HEK293T (cell line): ENCODE data around the gene MPRIP.

ENCODE experiments used
- CTCF ChIA-PET: fragments of 350-600 bp; formaldehyde crosslinking; extraction: SDS; loops from one replicate; lab custom pipeline; 2021; ENCODE audit warnings: antibody characterized with exemption, inconsistent platforms; lab: Yijun Ruan, JAX
- POLR2A ChIA-PET: fragments of 350-600 bp; formaldehyde crosslinking; extraction: SDS; loops from one replicate; lab custom pipeline; 2020; ENCODE audit warnings: antibody characterized with exemption, inconsistent platforms; lab: Yijun Ruan, JAX
- DNase-seq: peaks from one replicate; pipeline ENCODE4 v3.0.0; 2012; ENCODE audit warnings: mixed read lengths; ENCODE audit errors: extremely low spot score
- ARNT ChIP-seq: fragments of 450-650 bp; IDR thresholded peaks from 2 replicates; pipeline ENCODE4 v1.6.1; 2017; ENCODE audit warnings: mild to moderate bottlenecking
- BHLHE40 ChIP-seq: fragments of 450-650 bp; IDR thresholded peaks from 2 replicates; pipeline ENCODE4 v1.6.1; 2016; ENCODE audit warnings: mild to moderate bottlenecking, moderate library complexity, borderline replicate concordance
- CTBP1 ChIP-seq: fragments of 450-650 bp; IDR thresholded peaks from 2 replicates; pipeline ENCODE4 v1.6.1; 2016; ENCODE audit warnings: borderline replicate concordance
- ELF4 ChIP-seq: fragments of 450-650 bp; IDR thresholded peaks from 2 replicates; pipeline ENCODE4 v1.6.1; 2017; ENCODE audit warnings: antibody characterized with exemption
- FOXA1 ChIP-seq: fragments of 450-650 bp; IDR thresholded peaks from 2 replicates; pipeline ENCODE4 v1.6.1; 2016; ENCODE audit warnings: mild to moderate bottlenecking
- FOXK2 ChIP-seq: fragments of 450-650 bp; IDR thresholded peaks from 2 replicates; pipeline ENCODE4 v1.6.1; 2016; ENCODE audit warnings: mild to moderate bottlenecking
- FOXM1 ChIP-seq: fragments of 450-650 bp; IDR thresholded peaks from 2 replicates; pipeline ENCODE4 v1.6.1; 2017; ENCODE audit warnings: mild to moderate bottlenecking, borderline replicate concordance
- HDGF ChIP-seq: fragments of 450-650 bp; IDR thresholded peaks from 2 replicates; pipeline ENCODE4 v1.6.1; 2017; ENCODE audit warnings: antibody characterized with exemption, borderline replicate concordance
- L3MBTL2 ChIP-seq: fragments of 450-650 bp; conservative IDR thresholded peaks from 2 replicates; pipeline ENCODE4 v1.6.1; 2016; ENCODE audit warnings: mild to moderate bottlenecking
- LEF1 ChIP-seq: fragments of 450-650 bp; IDR thresholded peaks from 2 replicates; pipeline ENCODE4 v1.6.1; 2017; ENCODE audit warnings: mild to moderate bottlenecking, borderline replicate concordance
- NFRKB ChIP-seq: fragments of 450-650 bp; IDR thresholded peaks from 2 replicates; pipeline ENCODE4 v1.6.1; 2016; ENCODE audit warnings: mild to moderate bottlenecking, moderate library complexity
- PKNOX1 ChIP-seq: fragments of 450-650 bp; IDR thresholded peaks from 2 replicates; pipeline ENCODE4 v1.6.1; 2016
- SP1 ChIP-seq: fragments of 450-650 bp; IDR thresholded peaks from 2 replicates; pipeline ENCODE4 v1.6.1; 2017
- SUZ12 ChIP-seq: fragments of 450-650 bp; IDR thresholded peaks from 2 replicates; pipeline ENCODE4 v1.6.1; 2016; ENCODE audit warnings: mild to moderate bottlenecking
- TARDBP ChIP-seq: fragments of 450-650 bp; IDR thresholded peaks from 2 replicates; pipeline ENCODE4 v1.6.1; 2016
- ZNF384 ChIP-seq: fragments of 450-650 bp; IDR thresholded peaks from 2 replicates; pipeline ENCODE4 v1.6.1; 2016

Gene MPRIP

DNA sequence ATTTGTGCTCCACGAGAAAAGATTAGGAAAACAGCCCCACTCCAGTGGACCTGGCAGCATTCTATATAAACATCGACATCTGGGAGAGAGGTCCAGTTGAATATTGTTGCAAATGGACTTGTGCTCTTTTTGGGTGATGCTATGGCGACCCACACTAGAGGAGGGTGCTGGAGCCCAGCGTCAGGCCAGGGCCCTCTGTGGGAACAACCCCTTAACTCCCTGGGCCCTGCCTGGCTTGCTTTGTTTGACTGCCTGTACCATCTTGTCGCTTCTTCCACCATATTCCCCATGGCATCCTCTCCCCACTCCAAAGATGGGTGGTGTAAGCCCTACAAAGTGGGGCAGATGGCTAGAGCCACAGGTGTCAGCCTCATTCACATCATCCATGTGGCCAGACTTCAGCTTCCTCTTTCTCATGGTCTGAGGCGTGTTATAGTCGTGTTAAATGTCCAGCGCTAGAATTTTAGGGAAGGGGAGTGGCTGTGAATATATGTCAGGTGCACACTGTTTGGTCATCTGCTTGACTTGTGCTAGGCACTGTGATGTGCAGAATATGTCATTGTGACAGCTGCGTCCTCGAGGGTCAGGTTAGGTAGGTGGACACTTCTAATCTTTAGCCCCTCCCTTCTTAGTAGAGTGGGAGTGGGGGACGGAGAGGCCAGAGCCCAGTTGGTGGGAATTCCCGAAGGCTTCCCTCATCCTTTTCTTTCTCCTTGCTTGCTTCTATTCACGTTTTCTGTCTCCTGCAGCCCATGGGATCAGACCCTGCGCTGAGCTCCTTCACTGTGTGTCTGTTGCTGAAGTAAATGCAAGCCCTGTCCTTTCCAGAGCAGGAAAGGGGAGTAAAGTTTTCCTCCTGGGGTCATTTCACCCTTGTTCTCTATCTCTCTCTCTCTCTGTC is 49.8 kb downstream of the MPRIP start:
- TF ChIP-seq CTBP1 (no peak), HDGF (no peak), FOXK2 (no peak), ELF4 (no peak), SUZ12 (no peak), ZNF384 (no peak), BHLHE40 (no peak), L3MBTL2 (no peak), PKNOX1 (no peak), FOXA1 (no peak), FOXM1 (no peak), LEF1 (no peak), NFRKB (no peak), ARNT (no peak), TARDBP (no peak), SP1 (no peak)
- POLR2A ChIA-PET: no interaction called here
- DNase-seq: no peak
- CTCF ChIA-PET: no interaction called here

- CTCF ChIA-PET: no interaction called here
- POLR2A ChIA-PET: interaction anchor here (1.3 kb wide), 1 partner anchor 15 kb away, joined by 4 read pairs; no protein-coding TSS in a partner anchor
- no peak for DNase-seq
- TF ChIP-seq CTBP1: no peak
- TF ChIP-seq HDGF: no peak
- TF ChIP-seq TARDBP: no peak
- no peak for TF ChIP-seq ZNF384
- no peak for TF ChIP-seq LEF1
- no peak for TF ChIP-seq ARNT
- TF ChIP-seq SUZ12: no peak
- no peak for TF ChIP-seq FOXA1
- no peak for TF ChIP-seq ELF4
Measured at GRCh38 chr17:17093764-17094163, 51.5 kb downstream of the MPRIP start.

- no peak for DNase-seq
- ChIA-PET POLR2A (no interaction called here), CTCF (no interaction called here)
- TF ChIP-seq L3MBTL2 (no peak), FOXK2 (no peak)
Measured at GRCh38 chr17:17096438-17097178, 54.4 kb downstream of the MPRIP start.

DNA sequence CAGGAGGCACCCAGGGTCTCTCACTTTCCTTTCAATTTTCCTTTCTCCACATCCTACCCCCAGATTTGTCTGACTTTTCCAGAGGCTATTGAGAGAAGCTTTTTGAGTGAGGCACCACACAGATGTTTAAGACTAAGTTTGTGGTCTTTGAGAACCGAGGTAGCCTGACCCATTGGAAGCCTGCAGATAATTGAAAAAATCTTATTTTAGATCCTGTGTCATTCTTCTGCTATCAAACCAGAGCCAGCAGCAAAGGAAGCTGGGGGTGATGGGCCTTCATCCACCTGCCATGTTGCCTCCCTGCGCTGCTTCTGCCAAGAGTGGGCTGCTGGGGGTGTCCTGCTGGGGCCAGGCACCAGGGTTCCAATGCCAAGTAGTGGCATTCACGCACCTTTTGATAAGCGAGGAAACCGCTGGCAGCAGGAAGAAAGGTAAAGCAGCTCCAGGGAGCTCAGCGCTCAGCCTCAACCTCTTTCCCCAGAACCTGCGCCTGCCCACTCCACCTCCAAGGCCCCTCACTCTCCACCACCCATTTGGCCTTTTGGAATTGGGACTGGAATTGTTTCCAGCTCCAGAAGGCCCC is 55.6 kb downstream of the MPRIP start:
- POLR2A ChIA-PET: no interaction called here
- DNase-seq: no peak
- CTCF ChIA-PET: interaction anchor here (0.6 to 0.7 kb wide), 2 partner anchors 58 to 1857 kb away, joined by 3 to 7 read pairs; no protein-coding TSS in a partner anchor
- TF ChIP-seq LEF1 (no peak), ELF4 (no peak), FOXM1 (no peak), FOXA1 (no peak), FOXK2 (no peak), SUZ12 (no peak), BHLHE40 (no peak), TARDBP (no peak)

DNA sequence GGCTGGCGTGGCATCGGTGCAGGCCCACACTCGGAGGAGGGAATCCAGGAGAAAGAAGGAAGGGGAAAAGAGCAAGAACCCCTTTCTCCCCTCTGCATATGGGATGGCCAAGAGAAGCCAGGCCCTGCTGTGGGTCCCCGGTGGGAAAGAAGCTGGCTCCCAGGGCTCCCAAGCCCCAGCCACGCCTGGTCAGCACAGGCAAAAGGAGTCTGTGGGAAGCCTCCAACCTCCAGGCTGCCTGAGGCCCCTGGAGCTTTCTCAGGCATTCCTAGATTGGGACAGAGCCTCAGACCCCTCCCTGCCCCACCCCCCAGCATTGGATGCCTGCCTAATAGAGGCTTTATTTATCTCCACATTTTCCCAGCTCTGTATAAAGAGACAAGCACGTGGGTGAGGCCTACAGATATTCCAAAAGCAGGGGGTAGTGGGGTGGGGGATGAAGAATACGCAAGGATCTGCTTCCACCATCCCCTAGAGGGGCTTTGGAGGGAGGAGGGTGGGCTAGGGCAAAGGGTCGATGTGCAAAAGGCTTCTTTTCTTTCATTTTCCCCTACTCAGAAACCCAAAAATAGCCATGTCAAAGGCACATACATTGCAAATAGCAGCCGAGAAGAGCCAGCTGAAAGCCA is 56.4 kb downstream of the MPRIP start:
- POLR2A ChIA-PET: no interaction called here
- no peak for TF ChIP-seq TARDBP
- TF ChIP-seq NFRKB: no peak
- no peak for TF ChIP-seq ELF4
- no peak for TF ChIP-seq LEF1
- TF ChIP-seq CTBP1: no peak
- no peak for TF ChIP-seq SP1
- no peak for TF ChIP-seq ZNF384
- no peak for TF ChIP-seq ARNT
- TF ChIP-seq L3MBTL2: no peak
- TF ChIP-seq SUZ12: no peak
- no peak for DNase-seq
- CTCF ChIA-PET: interaction anchor here (0.6 kb wide), 1 partner anchor 1856 kb away, joined by 3 read pairs; no protein-coding TSS in a partner anchor

GRCh38 chr17:17102176-17102575 is 59.9 kb downstream of the MPRIP start:
- CTCF ChIA-PET: no interaction called here
- no peak for DNase-seq
- POLR2A ChIA-PET: no interaction called here
- TF ChIP-seq NFRKB (no peak), HDGF (no peak), ZNF384 (no peak), LEF1 (no peak), PKNOX1 (no peak), ELF4 (no peak), SP1 (no peak), CTBP1 (no peak), L3MBTL2 (no peak), FOXK2 (no peak)
